MCF 10A (cell line): ENCODE results near the gene UBXN11. TPM values are rescaled to one million over a fixed set of nuclear protein-coding genes. Genes with fewer than 3 reads are reported as not detected.
A peak's percentile ranks its signal among the peaks of the same experiment; 100 is the strongest.

ENCODE experiments used
- BruUV-seq: library from RNA; stranded (reverse); fragments of 400-500 nt; replicated peaks from 2 replicates; lab custom pipeline; 2021; lab: Mats Ljungman, UMichigan
- CTCF ChIA-PET: fragments of 300-600 bp; sonication (Branson Sonifier 250); formaldehyde crosslinking; extraction: SDS; loops from one replicate; lab custom pipeline; 2021; ENCODE audit warnings: antibody characterized with exemption, inconsistent platforms; lab: Yijun Ruan, JAX
- POLR2A ChIA-PET: fragments of 300-600, 350-650 bp; sonication (Branson Sonifier 250); formaldehyde crosslinking; extraction: SDS; loops from one replicate; lab custom pipeline; 2020; ENCODE audit warnings: antibody characterized with exemption, inconsistent platforms; lab: Yijun Ruan, JAX
- DNase-seq: peaks from one replicate; pipeline ENCODE4 v3.0.0-alpha.2; 2018; ENCODE audit not compliant: unreplicated experiment
- H3K27ac Mint-ChIP-seq: one replicate; pipeline ENCODE4 v1.8.0; 2022; ENCODE audit warnings: mild to moderate bottlenecking, low read depth, mixed read lengths; ENCODE audit not compliant: unreplicated experiment
- H3K27me3 Mint-ChIP-seq: one replicate; pipeline ENCODE4 v1.8.0; 2022; ENCODE audit warnings: mixed read lengths; ENCODE audit not compliant: insufficient read depth, unreplicated experiment
- H3K36me3 Mint-ChIP-seq: one replicate; pipeline ENCODE4 v1.8.0; 2022; ENCODE audit warnings: mild to moderate bottlenecking, moderate library complexity, mixed read lengths; ENCODE audit not compliant: insufficient read depth, unreplicated experiment
- H3K4me1 Mint-ChIP-seq: one replicate; pipeline ENCODE4 v1.8.0; 2022; ENCODE audit warnings: mixed read lengths; ENCODE audit not compliant: insufficient read depth, unreplicated experiment
- H3K4me3 Mint-ChIP-seq: one replicate; pipeline ENCODE4 v1.8.0; 2022; ENCODE audit warnings: mild to moderate bottlenecking, moderate library complexity, mixed read lengths; ENCODE audit not compliant: unreplicated experiment
- H3K9me3 Mint-ChIP-seq: one replicate; pipeline ENCODE4 v1.8.0; 2022; ENCODE audit warnings: mixed read lengths; ENCODE audit not compliant: unreplicated experiment
- intact Hi-C: fragments of 100-400 bp; cut with micrococcal nuclease; formaldehyde crosslinking; loops from 2 replicates; pipeline ENCODE4 v1.14.1; 2022
- total RNA-seq: library from RNA; stranded (reverse); gene quantifications from 2 replicates; pipeline ENCODE4 v1.2.3, GENCODE V29; 2022
- TF ChIP-seq, protein P1 (sequence below): fragments of 200-600 bp; IDR thresholded peaks from one replicate; pipeline ENCODE4 v1.8.0; 2022; ENCODE audit warnings: antibody characterized with exemption, mild to moderate bottlenecking; ENCODE audit not compliant: unreplicated experiment

The UBXN11 gene
- total RNA-seq, 1 experiment from 2014 or later: 17.7 TPM

DNA sequence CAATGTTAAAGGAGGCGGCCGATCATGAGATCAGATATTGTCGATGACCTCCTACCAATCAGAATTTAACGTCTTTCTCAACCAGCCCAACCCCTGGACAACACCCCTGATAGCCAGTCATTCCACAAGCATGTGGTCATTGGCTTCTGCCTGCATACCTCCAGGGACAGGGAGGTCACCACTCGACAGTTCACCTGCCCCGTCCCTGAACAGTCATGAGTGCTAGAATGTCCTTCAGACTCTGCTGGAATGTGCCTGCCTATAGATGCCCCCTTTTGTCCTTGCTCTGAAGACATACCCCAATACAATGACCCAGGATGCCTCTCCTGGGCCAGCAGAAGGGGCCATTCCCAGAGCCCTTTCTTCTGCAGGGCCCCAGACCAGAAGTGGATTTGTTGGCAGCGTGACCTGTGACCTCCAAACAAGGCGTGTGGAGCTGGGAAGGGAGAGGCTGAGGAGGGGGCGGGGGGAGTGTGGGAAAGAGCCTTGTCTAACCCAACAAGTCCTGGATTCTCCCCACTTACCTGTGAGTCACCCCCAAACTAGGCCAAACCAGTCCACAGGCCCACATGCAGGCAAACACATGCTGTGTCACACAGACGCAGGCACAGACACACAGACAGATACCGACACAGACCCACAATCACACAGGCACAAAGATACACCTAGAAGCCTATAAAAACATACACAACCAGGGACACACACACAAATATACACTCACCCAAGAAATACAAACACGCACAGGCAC lies 45.3 kb upstream of the UBXN11 start:
- no peaks in the 10 kb centered on the region for H3K9me3 Mint-ChIP-seq
- peaks cover 33% of the 10 kb centered on the region for H3K4me1 Mint-ChIP-seq
- TF ChIP-seq, protein P1, sequence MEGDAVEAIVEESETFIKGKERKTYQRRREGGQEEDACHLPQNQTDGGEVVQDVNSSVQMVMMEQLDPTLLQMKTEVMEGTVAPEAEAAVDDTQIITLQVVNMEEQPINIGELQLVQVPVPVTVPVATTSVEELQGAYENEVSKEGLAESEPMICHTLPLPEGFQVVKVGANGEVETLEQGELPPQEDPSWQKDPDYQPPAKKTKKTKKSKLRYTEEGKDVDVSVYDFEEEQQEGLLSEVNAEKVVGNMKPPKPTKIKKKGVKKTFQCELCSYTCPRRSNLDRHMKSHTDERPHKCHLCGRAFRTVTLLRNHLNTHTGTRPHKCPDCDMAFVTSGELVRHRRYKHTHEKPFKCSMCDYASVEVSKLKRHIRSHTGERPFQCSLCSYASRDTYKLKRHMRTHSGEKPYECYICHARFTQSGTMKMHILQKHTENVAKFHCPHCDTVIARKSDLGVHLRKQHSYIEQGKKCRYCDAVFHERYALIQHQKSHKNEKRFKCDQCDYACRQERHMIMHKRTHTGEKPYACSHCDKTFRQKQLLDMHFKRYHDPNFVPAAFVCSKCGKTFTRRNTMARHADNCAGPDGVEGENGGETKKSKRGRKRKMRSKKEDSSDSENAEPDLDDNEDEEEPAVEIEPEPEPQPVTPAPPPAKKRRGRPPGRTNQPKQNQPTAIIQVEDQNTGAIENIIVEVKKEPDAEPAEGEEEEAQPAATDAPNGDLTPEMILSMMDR: no peak
- CTCF ChIA-PET: interaction anchor here (0.7 to 1.0 kb wide), 4 partner anchors 11 to 175 kb away, joined by 3 to 5 read pairs (median 4); no protein-coding TSS in a partner anchor
- intact Hi-C loops: no loop called here
- H3K27me3 Mint-ChIP-seq: no peaks in the 10 kb centered on the region
- no peak overlapping the region for H3K4me3 Mint-ChIP-seq
- peak; percentile 71 for DNase-seq
- H3K27ac Mint-ChIP-seq: peak overlapping the region; percentile 44
- H3K36me3 Mint-ChIP-seq: no peaks in the 10 kb centered on the region
- BruUV-seq: no TSS peak
- POLR2A ChIA-PET: interaction anchor here (0.6 to 0.9 kb wide), 3 partner anchors 22 to 117 kb away, joined by 3 to 4 read pairs (median 3); partner anchors contain the start of gene CEP85

GRCh38 chr1:26350701-26351589 lies 44.5 kb upstream of the UBXN11 start:
- ChIA-PET POLR2A (interaction anchor here (0.6 kb wide), 1 partner anchor 27 kb away, joined by 3 read pairs; no protein-coding TSS in a partner anchor), CTCF (interaction anchor here (0.7 to 1.0 kb wide), 2 partner anchors 12 to 176 kb away, joined by 3 to 5 read pairs; no protein-coding TSS in a partner anchor)
- no peak for DNase-seq
- Mint-ChIP-seq H3K4me3 (no peak overlapping the region), H3K9me3 (no peaks in the 10 kb centered on the region), H3K27me3 (no peaks in the 10 kb centered on the region), H3K4me1 (peaks cover 30% of the 10 kb centered on the region), H3K27ac (peak overlapping the region; percentile 44), H3K36me3 (no peaks in the 10 kb centered on the region)
- no TSS peak for BruUV-seq
- intact Hi-C loops: no loop called here
- TF ChIP-seq, protein P1: no peak

GRCh38 chr1:26350343-26350700 lies 43.9 kb upstream of the UBXN11 start:
- H3K4me1 Mint-ChIP-seq: peaks cover 26% of the 10 kb centered on the region
- H3K36me3 Mint-ChIP-seq: no peaks in the 10 kb centered on the region
- TF ChIP-seq, protein P1: no peak
- POLR2A ChIA-PET: no interaction called here
- intact Hi-C loops: no loop called here
- no peaks in the 10 kb centered on the region for H3K27me3 Mint-ChIP-seq
- no peak overlapping the region for H3K4me3 Mint-ChIP-seq
- H3K27ac Mint-ChIP-seq: no peak overlapping the region
- no peak for DNase-seq
- no peaks in the 10 kb centered on the region for H3K9me3 Mint-ChIP-seq
- no TSS peak for BruUV-seq
- CTCF ChIA-PET: interaction anchor here (1.4 kb wide), 1 partner anchor 14 kb away, joined by 4 read pairs; no protein-coding TSS in a partner anchor
